ENCODE measurements around the gene THUMPD2. TPM values are rescaled to one million over a fixed set of nuclear protein-coding genes. Genes with fewer than 3 reads are reported as not detected.

THUMPD2 gene
- total and polyA plus RNA-seq, 5 donors, result 6.5 to 10.6 (median 8.2) TPM

- no peaks in the 10 kb centered on the region for H3K4me1 ChIP-seq (ENCODE audit: control insufficient read depth, insufficient read depth, low read length)
- no peak overlapping the region for H3K4me3 ChIP-seq (ENCODE audit: low read length)
- intact Hi-C loops (cut with DNase I), result no loop called here
- no peaks in the 10 kb centered on the region for H3K27me3 ChIP-seq (ENCODE audit: control insufficient read depth, insufficient read depth)
- WGBS, result 94% methylated on average over 12 of the region's 12 CpGs
- no peak for ATAC-seq
- no peaks in the 10 kb centered on the region for H3K9me3 ChIP-seq (ENCODE audit: control insufficient read depth, low read length)
- no peak overlapping the region for H3K27ac ChIP-seq (ENCODE audit: low read length)
- peak in 1 of 3 donors; percentile 39 for DNase-seq
Measured at GRCh38 chr2:39717067-39717466, 62.0 kb downstream of the THUMPD2 start.

GRCh38 chr2:39715822-39716221 is 63.2 kb downstream of the THUMPD2 start:
- H3K9me3 ChIP-seq (ENCODE audit: control insufficient read depth, low read length), result no peaks in the 10 kb centered on the region
- H3K4me1 ChIP-seq (ENCODE audit: control insufficient read depth, insufficient read depth, low read length), result no peaks in the 10 kb centered on the region
- no peak overlapping the region for H3K4me3 ChIP-seq (ENCODE audit: low read length)
- no peaks in the 10 kb centered on the region for H3K27me3 ChIP-seq (ENCODE audit: control insufficient read depth, insufficient read depth)
- 96% methylated on average over 3 of the region's 3 CpGs for WGBS
- DNase-seq, result no peak
- intact Hi-C loops (cut with DNase I), result no loop called here
- no peak overlapping the region for H3K27ac ChIP-seq (ENCODE audit: low read length)
- ATAC-seq, result no peak

GRCh38 chr2:39715095-39715494 is 64.0 kb downstream of the THUMPD2 start:
- no peak for ATAC-seq
- Histone ChIP-seq H3K9me3 (ENCODE audit: control insufficient read depth, low read length) (no peaks in the 10 kb centered on the region), H3K4me3 (ENCODE audit: low read length) (no peak overlapping the region), H3K4me1 (ENCODE audit: control insufficient read depth, insufficient read depth, low read length) (no peaks in the 10 kb centered on the region), H3K27me3 (ENCODE audit: control insufficient read depth, insufficient read depth) (no peaks in the 10 kb centered on the region), H3K27ac (ENCODE audit: low read length) (no peak overlapping the region)
- intact Hi-C loops (cut with DNase I), result no loop called here
- no peak for DNase-seq

GRCh38 chr2:39712953-39713352 is 66.1 kb downstream of the THUMPD2 start:
- WGBS, result 87% methylated on average over 5 of the region's 5 CpGs
- no peak overlapping the region for H3K27ac ChIP-seq (ENCODE audit: low read length)
- no peak for DNase-seq
- intact Hi-C loops (cut with DNase I), result no loop called here
- no peaks in the 10 kb centered on the region for H3K9me3 ChIP-seq (ENCODE audit: control insufficient read depth, low read length)
- no peak overlapping the region for H3K4me3 ChIP-seq (ENCODE audit: low read length)
- H3K27me3 ChIP-seq (ENCODE audit: control insufficient read depth, insufficient read depth), result no peaks in the 10 kb centered on the region
- ATAC-seq, result no peak
- peaks cover 2% of the 10 kb centered on the region for H3K4me1 ChIP-seq (ENCODE audit: control insufficient read depth, insufficient read depth, low read length)

GRCh38 chr2:39710807-39711206 is 68.3 kb downstream of the THUMPD2 start:
- H3K27me3 ChIP-seq (ENCODE audit: control insufficient read depth, insufficient read depth), result no peaks in the 10 kb centered on the region
- H3K27ac ChIP-seq (ENCODE audit: low read length), result no peak overlapping the region
- intact Hi-C loops (cut with DNase I), result no loop called here
- H3K4me1 ChIP-seq (ENCODE audit: control insufficient read depth, insufficient read depth, low read length), result peaks cover 2% of the 10 kb centered on the region
- 66% methylated on average over 3 of the region's 3 CpGs for whole genome bisulfite sequencing
- no peaks in the 10 kb centered on the region for H3K9me3 ChIP-seq (ENCODE audit: control insufficient read depth, low read length)
- H3K4me3 ChIP-seq (ENCODE audit: low read length), result no peak overlapping the region
- ATAC-seq (no peak), DNase-seq (no peak)

GRCh38 chr2:39708003-39708402 is 71.1 kb downstream of the THUMPD2 start:
- intact Hi-C loops (cut with DNase I), result no loop called here
- no peak overlapping the region for H3K27ac ChIP-seq (ENCODE audit: low read length)
- no peaks in the 10 kb centered on the region for H3K9me3 ChIP-seq (ENCODE audit: control insufficient read depth, low read length)
- peaks cover 2% of the 10 kb centered on the region for H3K4me1 ChIP-seq (ENCODE audit: control insufficient read depth, insufficient read depth, low read length)
- H3K27me3 ChIP-seq (ENCODE audit: control insufficient read depth, insufficient read depth), result no peaks in the 10 kb centered on the region
- H3K4me3 ChIP-seq (ENCODE audit: low read length), result no peak overlapping the region
- WGBS, result 96% methylated on average over 9 of the region's 9 CpGs
- ATAC-seq (no peak), DNase-seq (no peak)

- ATAC-seq, result no peak
- intact Hi-C loops (cut with DNase I), result no loop called here
- H3K27me3 ChIP-seq (ENCODE audit: control insufficient read depth, insufficient read depth), result no peaks in the 10 kb centered on the region
- H3K4me1 ChIP-seq (ENCODE audit: control insufficient read depth, insufficient read depth, low read length), result peaks cover 2% of the 10 kb centered on the region
- no peaks in the 10 kb centered on the region for H3K9me3 ChIP-seq (ENCODE audit: control insufficient read depth, low read length)
- H3K27ac ChIP-seq (ENCODE audit: low read length), result no peak overlapping the region
- no peak for DNase-seq
- H3K4me3 ChIP-seq (ENCODE audit: low read length), result no peak overlapping the region
- WGBS, result 95% methylated on average over 8 of the region's 8 CpGs
Measured at GRCh38 chr2:39706945-39707344, 72.1 kb downstream of the THUMPD2 start.

GRCh38 chr2:39706312-39706711 is 72.7 kb downstream of the THUMPD2 start:
- ATAC-seq (no peak), DNase-seq (no peak)
- peaks cover 2% of the 10 kb centered on the region for H3K4me1 ChIP-seq (ENCODE audit: control insufficient read depth, insufficient read depth, low read length)
- H3K27me3 ChIP-seq (ENCODE audit: control insufficient read depth, insufficient read depth), result no peaks in the 10 kb centered on the region
- no peak overlapping the region for H3K4me3 ChIP-seq (ENCODE audit: low read length)
- H3K27ac ChIP-seq (ENCODE audit: low read length), result no peak overlapping the region
- no peaks in the 10 kb centered on the region for H3K9me3 ChIP-seq (ENCODE audit: control insufficient read depth, low read length)
- 82% methylated on average over 1 of the region's 1 CpG for WGBS
- intact Hi-C loops (cut with DNase I), result no loop called here

- H3K27me3 ChIP-seq (ENCODE audit: control insufficient read depth, insufficient read depth), result no peaks in the 10 kb centered on the region
- H3K27ac ChIP-seq (ENCODE audit: low read length), result no peak overlapping the region
- ATAC-seq (no peak), DNase-seq (no peak)
- no peaks in the 10 kb centered on the region for H3K9me3 ChIP-seq (ENCODE audit: control insufficient read depth, low read length)
- H3K4me1 ChIP-seq (ENCODE audit: control insufficient read depth, insufficient read depth, low read length), result peaks cover 2% of the 10 kb centered on the region
- intact Hi-C loops (cut with DNase I), result no loop called here
- no peak overlapping the region for H3K4me3 ChIP-seq (ENCODE audit: low read length)
- WGBS, result 87% methylated on average over 4 of the region's 4 CpGs
Measured at GRCh38 chr2:39705638-39706037, 73.4 kb downstream of the THUMPD2 start.

GRCh38 chr2:39704540-39704939 is 74.5 kb downstream of the THUMPD2 start:
- Histone ChIP-seq H3K4me1 (ENCODE audit: control insufficient read depth, insufficient read depth, low read length) (no peaks in the 10 kb centered on the region), H3K27ac (ENCODE audit: low read length) (no peak overlapping the region), H3K4me3 (ENCODE audit: low read length) (no peak overlapping the region), H3K9me3 (ENCODE audit: control insufficient read depth, low read length) (no peaks in the 10 kb centered on the region), H3K27me3 (ENCODE audit: control insufficient read depth, insufficient read depth) (no peaks in the 10 kb centered on the region)
- DNase-seq (no peak), ATAC-seq (no peak)
- WGBS, result 96% methylated on average over 3 of the region's 3 CpGs
- intact Hi-C loops (cut with DNase I), result no loop called here

GRCh38 chr2:39703181-39703872 is 75.7 kb downstream of the THUMPD2 start:
- intact Hi-C loops (cut with DNase I), result no loop called here
- no peak overlapping the region for H3K4me3 ChIP-seq (ENCODE audit: low read length)
- DNase-seq (no peak), ATAC-seq (no peak)
- no peaks in the 10 kb centered on the region for H3K27me3 ChIP-seq (ENCODE audit: control insufficient read depth, insufficient read depth)
- no peaks in the 10 kb centered on the region for H3K9me3 ChIP-seq (ENCODE audit: control insufficient read depth, low read length)
- no peak overlapping the region for H3K27ac ChIP-seq (ENCODE audit: low read length)
- no peaks in the 10 kb centered on the region for H3K4me1 ChIP-seq (ENCODE audit: control insufficient read depth, insufficient read depth, low read length)
- WGBS, result 68% methylated on average over 3 of the region's 3 CpGs

- Histone ChIP-seq H3K27me3 (ENCODE audit: control insufficient read depth, insufficient read depth) (no peaks in the 10 kb centered on the region), H3K27ac (ENCODE audit: low read length) (no peak overlapping the region), H3K4me1 (ENCODE audit: control insufficient read depth, insufficient read depth, low read length) (peaks cover 7% of the 10 kb centered on the region), H3K9me3 (ENCODE audit: control insufficient read depth, low read length) (no peaks in the 10 kb centered on the region), H3K4me3 (ENCODE audit: low read length) (no peak overlapping the region)
- DNase-seq, result no peak
- ATAC-seq, result no peak
- WGBS, result 95% methylated on average over 1 of the region's 1 CpG
- intact Hi-C loops (cut with DNase I), result no loop called here
Measured at GRCh38 chr2:39701137-39701536, 77.9 kb downstream of the THUMPD2 start.

All from right cardiac atrium (tissue), 5 donors.